Fibroblast of lung (primary cell): Measurements from ENCODE around the gene CDKN2D. TPM values are rescaled to one million over a fixed set of nuclear protein-coding genes. Genes with fewer than 3 reads are reported as not detected.

Experiments used
- DNase-seq, 2 donors: peaks; one replicate each; pipeline versions ENCODE4 v3.0.0 to v3.0.0-alpha.2; 2010; ENCODE audit warnings: low read depth in 2 of 2
- H2AFZ ChIP-seq: 2 replicates; pipeline ENCODE4 v1.5.1; 2012; ENCODE audit warnings: low read length, control low read depth, inconsistent platforms
- H3K27ac ChIP-seq: 2 replicates; pipeline ENCODE4 v1.5.1; 2011; ENCODE audit warnings: low read length, control low read depth; ENCODE audit not compliant: insufficient read depth
- H3K27me3 ChIP-seq: 2 replicates; pipeline ENCODE4 v1.5.1; 2011; ENCODE audit warnings: mild to moderate bottlenecking, low read length; ENCODE audit not compliant: control insufficient read depth, insufficient read depth
- H3K36me3 ChIP-seq: 2 replicates; pipeline ENCODE4 v1.5.1; 2011; ENCODE audit warnings: low read length; ENCODE audit not compliant: control insufficient read depth, insufficient read depth
- H3K4me1 ChIP-seq: 2 replicates; pipeline ENCODE4 v1.5.1; 2011; ENCODE audit warnings: low read length; ENCODE audit not compliant: control insufficient read depth, insufficient read depth; ENCODE audit errors: extremely low read depth
- H3K4me2 ChIP-seq: 2 replicates; pipeline ENCODE4 v1.5.1; 2011; ENCODE audit warnings: low read length, control low read depth; ENCODE audit not compliant: insufficient read depth; ENCODE audit errors: extremely low read depth
- H3K4me3 ChIP-seq, 4 experiments: fragments of 200-600 bp in 1 of 4; sonication (generic) in 1 of 4; replicated peaks in 1 of 4; 2 replicates each; pipeline ENCODE4 v1.5.1; 2011 to 2016; ENCODE audit warnings: low read length in 4 of 4, low read depth in 3 of 4, mild to moderate bottlenecking in 3 of 4, control low read depth in 2 of 4, inconsistent platforms in 1 of 4, mixed read lengths in 1 of 4; ENCODE audit not compliant: insufficient read depth in 1 of 4; ENCODE audit errors: control extremely low read depth in 1 of 4
- H3K79me2 ChIP-seq: 2 replicates; pipeline ENCODE4 v1.5.1; 2012; ENCODE audit warnings: mild to moderate bottlenecking, low read length, inconsistent platforms; ENCODE audit not compliant: control insufficient read depth, insufficient read depth
- H3K9ac ChIP-seq: 2 replicates; pipeline ENCODE4 v1.5.1; 2011; ENCODE audit warnings: mild to moderate bottlenecking, low read length, control low read depth; ENCODE audit not compliant: insufficient read depth
- H3K9me3 ChIP-seq: 2 replicates; pipeline ENCODE4 v1.5.1; 2012; ENCODE audit warnings: low read depth, low read length; ENCODE audit not compliant: control insufficient read depth, insufficient read depth
- H4K20me1 ChIP-seq: 2 replicates; pipeline ENCODE4 v1.5.1; 2011; ENCODE audit warnings: low read length; ENCODE audit not compliant: control insufficient read depth, insufficient read depth; ENCODE audit errors: extremely low read depth
- CTCF ChIP-seq, 2 donors: IDR thresholded peaks in 1 of 2; conservative IDR thresholded peaks in 1 of 2; 1 replicate in 1 of 2; 2 replicates in 1 of 2; pipeline ENCODE4 v1.5.1; 2011 to 2012; ENCODE audit warnings: low read length in 2 of 2, control low read depth in 1 of 2, inconsistent platforms in 1 of 2, low read depth in 1 of 2, mild to moderate bottlenecking in 1 of 2
- EZH2 ChIP-seq: IDR thresholded peaks from 2 replicates; pipeline ENCODE4 v1.5.1; 2012; ENCODE audit warnings: low read length, control low read depth, mild to moderate bottlenecking; ENCODE audit errors: missing control alignments
- polyA plus RNA-seq, 2 donors: library from polyadenylated mRNA; depleted of rRNA in 1 of 2; stranded (reverse) in 1 of 2; unstranded in 1 of 2; fragments of >200 nt; gene quantifications; 2 replicates each; pipeline ENCODE4 v1.2.1, GENCODE V29; 2011 to 2012; ENCODE audit warnings: missing spikeins in 1 of 2
- total RNA-seq: library from RNA; depleted of rRNA; stranded (reverse); fragments of >200 nt; gene quantifications from 2 replicates; pipeline ENCODE4 v1.2.1, GENCODE V29; 2014

CDKN2D gene
- total and polyA plus RNA-seq, 2 donors (not counting 1 experiment from before 2014, with no cell fraction given): 9.7 to 10.7 TPM

GRCh38 chr19:10593148-10593547 is 24.4 kb upstream of the CDKN2D start:
- DNase-seq: no peak
- no peak overlapping the region for H3K27ac ChIP-seq
- H3K79me2 ChIP-seq: no peaks in the 10 kb centered on the region
- no peaks in the 10 kb centered on the region for H3K4me1 ChIP-seq
- H2AFZ ChIP-seq: no peak overlapping the region
- no peak overlapping the region for H3K4me2 ChIP-seq
- H4K20me1 ChIP-seq: no peaks in the 10 kb centered on the region
- TF ChIP-seq CTCF (conservative IDR thresholded peaks at IDR 0.05 in 1 of 2, IDR thresholded peaks at IDR 0.05 in 1 of 2; ENCODE audit: low read depth in 1 of 2, low read length in 2 of 2): no peak
- TF ChIP-seq EZH2: no peak
- H3K27me3 ChIP-seq: no peaks in the 10 kb centered on the region
- no peak overlapping the region for H3K9ac ChIP-seq
- H3K36me3 ChIP-seq: no peaks in the 10 kb centered on the region
- H3K9me3 ChIP-seq: no peaks in the 10 kb centered on the region
- H3K4me3 ChIP-seq: no peak overlapping the region

GRCh38 chr19:10587839-10588150 is 19.0 kb upstream of the CDKN2D start:
- DNase-seq: no peak
- TF ChIP-seq CTCF (conservative IDR thresholded peaks at IDR 0.05 in 1 of 2, IDR thresholded peaks at IDR 0.05 in 1 of 2; ENCODE audit: low read depth in 1 of 2, low read length in 2 of 2) (no peak), EZH2 (no peak)
- H3K4me2 ChIP-seq: no peak overlapping the region
- no peaks in the 10 kb centered on the region for H3K79me2 ChIP-seq
- no peaks in the 10 kb centered on the region for H3K36me3 ChIP-seq
- H4K20me1 ChIP-seq: no peaks in the 10 kb centered on the region
- no peaks in the 10 kb centered on the region for H3K4me1 ChIP-seq
- H2AFZ ChIP-seq: no peak overlapping the region
- no peaks in the 10 kb centered on the region for H3K9me3 ChIP-seq
- H3K27ac ChIP-seq: no peak overlapping the region
- H3K9ac ChIP-seq: no peak overlapping the region
- H3K27me3 ChIP-seq: peaks cover 15% of the 10 kb centered on the region
- no peak overlapping the region for H3K4me3 ChIP-seq

- no peak within 1 kb of the TSS for H3K27ac ChIP-seq
- no peak for DNase-seq
- H3K27me3 ChIP-seq: peaks cover 15% of the 10 kb centered on the region
- TF ChIP-seq CTCF (conservative IDR thresholded peaks at IDR 0.05 in 1 of 2, IDR thresholded peaks at IDR 0.05 in 1 of 2; ENCODE audit: low read depth in 1 of 2, low read length in 2 of 2) (no peak), EZH2 (peak; percentile 64)
- H3K36me3 ChIP-seq: no peaks in the 10 kb centered on the region
- H3K4me3 ChIP-seq: no peak within 1 kb of the TSS
- no peak within 1 kb of the TSS for H3K4me2 ChIP-seq
- no peaks in the 10 kb centered on the region for H3K79me2 ChIP-seq
- no peaks in the 10 kb centered on the region for H4K20me1 ChIP-seq
- no peak within 1 kb of the TSS for H2AFZ ChIP-seq
- H3K4me1 ChIP-seq: no peaks in the 10 kb centered on the region
- H3K9ac ChIP-seq: no peak within 1 kb of the TSS
- H3K9me3 ChIP-seq: no peaks in the 10 kb centered on the region
Observed at GRCh38 chr19:10587022-10587838, 18.5 kb upstream of the CDKN2D start, which contains the start of gene AP1M2. AP1M2 (minus strand) TSS chr19:10587312; CDS start chr19:10587231, 81 bp downstream.
